Type B pancreatic cell (in vitro differentiated cells): Measurements from ENCODE around the gene RNF8. TPM values are rescaled to one million over a fixed set of nuclear protein-coding genes. Genes with fewer than 3 reads are reported as not detected.
"Not testable (repeated sequence)": the region's sequence is repeated elsewhere in the genome, so short reads cannot be mapped to it uniquely, and the experiment has no call there.

Experiments used
- DNase-seq: peaks from one replicate; pipeline ENCODE4 v3.0.0; 2021; ENCODE audit warnings: mixed read lengths; ENCODE audit not compliant: unreplicated experiment; ENCODE audit errors: extremely low spot score
- H3K27ac Mint-ChIP-seq: 2 replicates; pipeline ENCODE4 v1.8.0; 2021; ENCODE audit warnings: mild to moderate bottlenecking, mixed read lengths
- H3K27me3 Mint-ChIP-seq: 2 replicates; pipeline ENCODE4 v1.8.0; 2021; ENCODE audit warnings: mixed read lengths
- H3K36me3 Mint-ChIP-seq: 2 replicates; pipeline ENCODE4 v1.8.0; 2021; ENCODE audit warnings: mixed read lengths
- H3K4me1 Mint-ChIP-seq: one replicate; pipeline ENCODE4 v1.8.0; 2021; ENCODE audit warnings: mixed read lengths; ENCODE audit not compliant: unreplicated experiment
- H3K4me3 Mint-ChIP-seq: 2 replicates; pipeline ENCODE4 v1.8.0; 2021; ENCODE audit warnings: mild to moderate bottlenecking, mixed read lengths
- H3K9me3 Mint-ChIP-seq: 2 replicates; pipeline ENCODE4 v1.8.0; 2021; ENCODE audit warnings: mixed read lengths
- CTCF ChIP-seq: fragments of 200-600 bp; sonication (generic); conservative IDR thresholded peaks from 2 replicates; pipeline ENCODE4 v1.5.0; 2021; ENCODE audit warnings: antibody characterized with exemption, mild to moderate bottlenecking
- total RNA-seq: library from RNA; stranded (reverse); gene quantifications from 2 replicates; pipeline ENCODE4 v1.2.1, GENCODE V29; 2021; ENCODE audit warnings: low replicate concordance

The RNF8 gene
- total RNA-seq, 1 donor from 2014 or later = 38.6 TPM

DNA sequence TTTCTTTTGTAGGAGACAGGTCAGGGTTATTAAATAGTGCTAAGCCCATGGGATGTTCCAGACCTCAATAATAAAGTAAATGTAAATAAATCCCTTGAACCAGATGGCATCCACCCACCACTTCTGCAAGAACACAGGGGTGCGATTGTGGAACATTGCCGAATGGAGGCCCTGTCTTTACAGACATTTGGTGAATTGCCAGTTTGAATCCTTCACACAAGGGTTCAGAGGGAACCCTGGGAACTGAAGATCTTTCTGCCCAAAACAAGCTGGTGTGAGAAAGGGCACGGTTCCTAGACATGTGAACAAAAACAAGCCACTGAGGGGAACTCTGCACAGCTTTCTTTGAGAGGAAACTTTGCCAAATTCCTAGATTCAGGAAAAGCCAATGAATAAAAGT, 30.2 kb upstream of the RNF8 start:
- no peak for DNase-seq
- H3K4me3 Mint-ChIP-seq = no peak overlapping the region

DNA sequence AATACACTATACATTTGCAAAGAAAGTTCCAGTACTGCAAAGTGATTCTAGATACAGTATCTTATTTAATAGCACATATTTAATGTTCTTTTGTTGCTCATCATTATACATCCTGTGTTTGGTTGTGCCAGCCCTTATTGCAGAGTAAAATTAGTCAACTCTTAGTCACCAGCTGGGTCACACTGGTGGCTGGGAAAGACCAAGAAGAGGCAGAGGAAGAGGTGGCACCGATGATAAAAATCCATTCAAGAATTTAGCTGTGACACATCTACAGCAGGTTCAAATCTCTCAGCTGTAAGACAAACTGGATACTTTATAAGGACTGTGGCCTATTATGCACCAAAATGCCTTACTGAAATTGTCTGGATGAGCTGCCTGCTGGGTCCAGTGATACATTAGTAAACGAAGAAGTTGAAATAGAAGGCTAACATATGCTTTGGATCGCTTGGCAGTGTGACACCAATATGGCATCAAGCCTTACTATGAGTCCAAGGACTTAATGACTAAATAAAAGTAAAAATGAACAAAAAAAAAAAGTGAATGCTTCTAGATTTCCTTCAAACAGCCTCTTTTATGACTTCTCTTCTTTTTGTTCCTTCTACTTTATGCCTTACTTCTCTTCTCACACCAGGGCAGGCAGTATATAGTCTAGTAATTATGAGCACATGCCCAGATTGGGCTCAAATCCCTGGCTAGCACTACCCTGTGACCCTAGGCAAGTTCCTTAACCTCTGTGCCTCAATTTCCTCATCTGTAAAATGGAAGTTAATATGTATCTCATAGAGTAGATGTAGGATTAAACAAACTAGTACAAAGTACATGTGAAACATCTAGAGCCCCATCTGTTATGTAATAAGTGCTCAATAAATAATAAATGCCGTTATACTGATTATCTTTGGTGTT, 29.4 kb upstream of the RNF8 start:
- H3K4me3 Mint-ChIP-seq = no peak overlapping the region
- no peak for TF ChIP-seq CTCF
- no peaks in the 10 kb centered on the region for H3K27me3 Mint-ChIP-seq
- H3K9me3 Mint-ChIP-seq = no peaks in the 10 kb centered on the region
- no peak for DNase-seq
- H3K4me1 Mint-ChIP-seq = peaks cover 22% of the 10 kb centered on the region
- H3K36me3 Mint-ChIP-seq = peaks cover 32% of the 10 kb centered on the region
- peak overlapping the region; percentile 65 for H3K27ac Mint-ChIP-seq

More for the DNA sequence above, 30.2 kb upstream of the RNF8 start:
- H3K27me3 Mint-ChIP-seq = no peaks in the 10 kb centered on the region
- H3K9me3 Mint-ChIP-seq = no peaks in the 10 kb centered on the region
- peaks cover 22% of the 10 kb centered on the region for H3K4me1 Mint-ChIP-seq
- H3K27ac Mint-ChIP-seq = no peak overlapping the region
- no peak for TF ChIP-seq CTCF
- peaks cover 32% of the 10 kb centered on the region for H3K36me3 Mint-ChIP-seq

GRCh38 chr6:37330345-37330744, 23.4 kb upstream of the RNF8 start:
- H3K27ac Mint-ChIP-seq, H3K27me3 Mint-ChIP-seq, H3K4me3 Mint-ChIP-seq, H3K9me3 Mint-ChIP-seq, H3K4me1 Mint-ChIP-seq, DNase-seq: not testable (repeated sequence)
- H3K36me3 Mint-ChIP-seq = peaks cover 19% of the 10 kb centered on the region

DNA sequence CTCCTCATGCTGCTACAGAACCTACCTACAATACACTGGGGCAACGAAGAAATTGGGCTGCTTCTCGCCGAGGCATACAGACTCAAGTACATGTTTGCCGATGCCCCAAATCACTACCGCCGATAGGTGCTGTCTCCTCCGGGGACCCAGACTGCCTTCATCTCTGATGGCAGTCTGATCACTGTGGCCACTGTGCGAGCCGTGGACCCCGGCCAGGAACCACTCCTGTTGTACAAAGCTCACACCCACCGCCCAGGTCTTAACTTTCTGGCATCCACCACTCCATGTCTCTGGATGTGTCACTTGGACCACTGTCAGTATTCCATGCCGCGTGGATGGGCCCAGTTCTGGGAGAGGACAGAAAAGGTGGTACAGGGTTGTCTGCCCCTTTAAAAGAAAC, 22.7 kb upstream of the RNF8 start:
- H3K27ac Mint-ChIP-seq = no peak overlapping the region
- H3K9me3 Mint-ChIP-seq = no peaks in the 10 kb centered on the region
- TF ChIP-seq CTCF = no peak
- H3K4me1 Mint-ChIP-seq = no peaks in the 10 kb centered on the region
- no peak overlapping the region for H3K4me3 Mint-ChIP-seq
- no peaks in the 10 kb centered on the region for H3K27me3 Mint-ChIP-seq
- H3K36me3 Mint-ChIP-seq = peaks cover 15% of the 10 kb centered on the region
- no peak for DNase-seq

- no peak for TF ChIP-seq CTCF
- no peaks in the 10 kb centered on the region for H3K9me3 Mint-ChIP-seq
- DNase-seq = no peak
- no peak overlapping the region for H3K4me3 Mint-ChIP-seq
- H3K36me3 Mint-ChIP-seq = peaks cover 7% of the 10 kb centered on the region
- H3K27me3 Mint-ChIP-seq = no peaks in the 10 kb centered on the region
- H3K4me1 Mint-ChIP-seq = no peaks in the 10 kb centered on the region
- H3K27ac Mint-ChIP-seq = no peak overlapping the region
These were observed 20.9 kb upstream of the RNF8 start for GRCh38 chr6:37332894-37333293.

DNA sequence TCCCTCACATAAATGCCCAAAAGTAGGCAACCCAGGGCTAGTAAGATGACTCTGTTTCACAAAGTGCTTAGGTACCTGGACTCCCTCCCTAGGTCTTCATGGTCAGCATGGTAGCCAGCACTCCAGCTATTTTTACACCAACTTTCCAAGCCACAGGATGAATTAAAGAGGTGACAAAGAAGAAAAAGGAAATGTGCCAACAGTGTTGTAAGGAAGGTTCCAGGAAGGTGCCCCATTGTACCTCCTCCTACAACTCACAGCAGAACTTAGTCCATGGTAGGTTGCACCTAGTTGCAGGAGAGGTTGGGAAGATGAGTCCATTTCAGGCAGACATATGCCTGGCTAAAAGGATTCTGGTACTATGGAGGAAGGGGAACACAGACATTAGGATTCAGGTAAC, 19.7 kb upstream of the RNF8 start:
- no peak for DNase-seq
- Mint-ChIP-seq H3K9me3 (no peaks in the 10 kb centered on the region), H3K27ac (no peak overlapping the region), H3K4me3 (no peak overlapping the region), H3K4me1 (no peaks in the 10 kb centered on the region), H3K36me3 (peaks cover 7% of the 10 kb centered on the region), H3K27me3 (no peaks in the 10 kb centered on the region)
- no peak for TF ChIP-seq CTCF

- H3K36me3 Mint-ChIP-seq, H3K4me3 Mint-ChIP-seq, DNase-seq, H3K27ac Mint-ChIP-seq, H3K4me1 Mint-ChIP-seq, H3K9me3 Mint-ChIP-seq, H3K27me3 Mint-ChIP-seq: not testable (repeated sequence)
These were observed 15.5 kb upstream of the RNF8 start for GRCh38 chr6:37338317-37338716.
